ENCODE data around the gene ANO7.

DNA sequence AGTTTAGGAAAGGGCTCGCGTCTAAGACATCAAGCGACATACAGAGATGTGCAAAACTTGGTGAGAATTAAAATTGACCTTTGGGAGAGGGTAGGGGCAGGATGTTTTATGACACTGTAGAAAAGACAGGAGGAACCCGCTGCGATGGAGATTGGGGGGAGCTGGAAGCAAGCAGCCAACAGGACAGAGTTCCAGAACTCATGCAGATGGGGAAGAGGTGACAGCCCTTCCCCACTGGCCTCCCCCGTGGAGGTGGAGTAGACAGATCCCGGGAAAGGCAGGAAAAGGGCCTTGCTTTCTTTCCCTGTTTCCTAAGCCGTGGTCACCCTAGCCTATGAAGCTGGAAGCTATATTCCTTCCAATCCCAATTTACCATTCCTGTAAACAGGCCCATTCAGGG lies 39.1 kb downstream of the ANO7 start:
- TF ChIP-seq, protein P1, sequence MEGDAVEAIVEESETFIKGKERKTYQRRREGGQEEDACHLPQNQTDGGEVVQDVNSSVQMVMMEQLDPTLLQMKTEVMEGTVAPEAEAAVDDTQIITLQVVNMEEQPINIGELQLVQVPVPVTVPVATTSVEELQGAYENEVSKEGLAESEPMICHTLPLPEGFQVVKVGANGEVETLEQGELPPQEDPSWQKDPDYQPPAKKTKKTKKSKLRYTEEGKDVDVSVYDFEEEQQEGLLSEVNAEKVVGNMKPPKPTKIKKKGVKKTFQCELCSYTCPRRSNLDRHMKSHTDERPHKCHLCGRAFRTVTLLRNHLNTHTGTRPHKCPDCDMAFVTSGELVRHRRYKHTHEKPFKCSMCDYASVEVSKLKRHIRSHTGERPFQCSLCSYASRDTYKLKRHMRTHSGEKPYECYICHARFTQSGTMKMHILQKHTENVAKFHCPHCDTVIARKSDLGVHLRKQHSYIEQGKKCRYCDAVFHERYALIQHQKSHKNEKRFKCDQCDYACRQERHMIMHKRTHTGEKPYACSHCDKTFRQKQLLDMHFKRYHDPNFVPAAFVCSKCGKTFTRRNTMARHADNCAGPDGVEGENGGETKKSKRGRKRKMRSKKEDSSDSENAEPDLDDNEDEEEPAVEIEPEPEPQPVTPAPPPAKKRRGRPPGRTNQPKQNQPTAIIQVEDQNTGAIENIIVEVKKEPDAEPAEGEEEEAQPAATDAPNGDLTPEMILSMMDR (IDR thresholded peaks at IDR 0.05) = no peak
- no peak for TF ChIP-seq POLR2AphosphoS5 (IDR thresholded peaks at IDR 0.05)
